SK-N-DZ (cell line): Measurements from ENCODE around the gene COPE.

Experiments used
- DNase-seq: peaks from one replicate; pipeline ENCODE4 v3.0.0-alpha.2; 2015; ENCODE audit warnings: low spot score

COPE gene

GRCh38 chr19:18853755-18854427 lies 65.3 kb downstream of the COPE start:
- DNase-seq: no peak

- DNase-seq: no peak
Observed at GRCh38 chr19:18852648-18853047, 66.5 kb downstream of the COPE start.

GRCh38 chr19:18851673-18852325 lies 67.4 kb downstream of the COPE start:
- DNase-seq: no peak

GRCh38 chr19:18850471-18851375 lies 68.5 kb downstream of the COPE start:
- DNase-seq: no peak

- DNase-seq: no peak
Observed at GRCh38 chr19:18849838-18850400, 69.3 kb downstream of the COPE start.
